C4-2B (cell line): ENCODE data around the gene APRT.

Source experiments
- H3K27ac ChIP-seq: fragments of 450-650 bp; 2 replicates; pipeline ENCODE4 v1.5.1; 2017
- CTCF ChIP-seq: fragments of 450-650 bp; conservative IDR thresholded peaks from 2 replicates; pipeline ENCODE4 v1.5.1; 2017; ENCODE audit warnings: mild to moderate bottlenecking
- ZFX ChIP-seq: fragments of 450-650 bp; IDR thresholded peaks from 2 replicates; pipeline ENCODE4 v1.6.1; 2017

APRT gene

DNA sequence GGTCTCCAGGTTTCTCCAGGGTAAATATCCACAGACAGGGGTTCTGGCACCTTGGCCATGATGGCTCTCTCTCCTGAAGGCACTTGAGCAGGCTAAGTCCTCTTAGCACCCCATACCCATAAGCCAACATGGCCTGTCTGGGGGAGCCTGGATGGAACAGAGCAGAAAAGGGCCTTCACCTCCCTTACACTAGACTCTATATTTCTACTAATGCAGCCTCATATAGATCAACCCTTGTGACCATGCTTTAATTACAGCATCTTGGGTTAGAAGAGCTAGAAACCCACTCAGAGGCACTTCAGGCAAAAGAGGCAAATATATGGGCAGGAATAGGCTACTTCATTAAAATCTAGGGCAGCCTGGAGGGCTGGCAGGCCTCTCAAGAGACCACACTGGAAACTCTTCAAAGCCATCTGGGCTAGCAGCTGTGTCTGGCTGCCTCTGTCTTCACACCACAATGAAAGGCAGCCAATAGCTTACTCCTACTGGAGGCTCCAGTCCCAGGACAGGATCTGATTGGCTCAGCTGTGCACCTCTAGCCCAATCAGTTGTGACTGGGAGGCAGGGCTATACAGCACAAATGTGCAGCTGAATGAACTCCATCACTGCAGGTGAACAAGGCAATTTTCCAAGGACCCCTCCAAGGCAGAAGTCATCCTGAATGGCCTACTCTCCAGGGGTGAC lies 12.8 kb downstream of the APRT start:
- H3K27ac ChIP-seq, result no peak overlapping the region
- no peak for TF ChIP-seq CTCF
- no peak for TF ChIP-seq ZFX

DNA sequence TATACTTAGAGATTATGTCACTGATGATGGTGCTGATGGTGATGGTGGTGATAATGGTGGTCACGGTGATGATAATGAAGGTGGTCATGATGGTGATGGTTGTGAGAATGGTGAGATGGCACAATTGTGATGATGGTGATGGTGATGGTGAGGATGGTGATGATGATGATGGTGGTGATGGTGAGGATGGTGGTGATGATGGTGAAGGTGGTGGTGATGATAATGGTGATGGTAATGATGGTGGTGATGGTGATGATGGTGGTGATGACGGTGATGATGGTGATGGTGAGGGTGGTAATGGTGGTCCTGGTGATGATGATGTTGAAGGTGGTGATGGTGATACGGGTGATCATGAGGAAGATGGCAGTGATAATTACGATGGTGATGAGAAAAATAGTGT lies 13.7 kb downstream of the APRT start:
- TF ChIP-seq ZFX (no peak), CTCF (no peak)

DNA sequence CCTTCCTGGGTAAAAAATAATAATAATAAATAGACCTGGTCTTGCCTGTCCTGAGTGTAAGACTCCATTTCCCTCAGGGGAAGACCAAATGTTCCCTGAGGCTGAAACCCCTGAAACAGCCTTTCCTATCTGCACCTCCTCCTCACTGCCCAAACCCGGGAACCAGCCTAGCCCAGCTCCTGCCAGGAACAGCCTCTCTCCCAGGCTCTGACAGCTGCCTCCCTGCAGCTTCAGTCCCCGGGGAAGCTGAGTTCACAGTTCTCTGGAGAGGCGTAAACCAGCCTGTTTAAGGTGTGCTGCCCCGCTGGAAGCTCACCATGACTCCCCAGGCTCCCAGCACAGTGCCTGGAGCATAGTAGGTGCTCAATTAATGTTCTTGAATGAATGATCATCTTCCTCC lies 15.4 kb downstream of the APRT start:
- TF ChIP-seq CTCF, result no peak
- TF ChIP-seq ZFX, result no peak
- H3K27ac ChIP-seq, result no peak overlapping the region

More for the DNA sequence above, 13.7 kb downstream of the APRT start:
- H3K27ac ChIP-seq, result no peak overlapping the region

DNA sequence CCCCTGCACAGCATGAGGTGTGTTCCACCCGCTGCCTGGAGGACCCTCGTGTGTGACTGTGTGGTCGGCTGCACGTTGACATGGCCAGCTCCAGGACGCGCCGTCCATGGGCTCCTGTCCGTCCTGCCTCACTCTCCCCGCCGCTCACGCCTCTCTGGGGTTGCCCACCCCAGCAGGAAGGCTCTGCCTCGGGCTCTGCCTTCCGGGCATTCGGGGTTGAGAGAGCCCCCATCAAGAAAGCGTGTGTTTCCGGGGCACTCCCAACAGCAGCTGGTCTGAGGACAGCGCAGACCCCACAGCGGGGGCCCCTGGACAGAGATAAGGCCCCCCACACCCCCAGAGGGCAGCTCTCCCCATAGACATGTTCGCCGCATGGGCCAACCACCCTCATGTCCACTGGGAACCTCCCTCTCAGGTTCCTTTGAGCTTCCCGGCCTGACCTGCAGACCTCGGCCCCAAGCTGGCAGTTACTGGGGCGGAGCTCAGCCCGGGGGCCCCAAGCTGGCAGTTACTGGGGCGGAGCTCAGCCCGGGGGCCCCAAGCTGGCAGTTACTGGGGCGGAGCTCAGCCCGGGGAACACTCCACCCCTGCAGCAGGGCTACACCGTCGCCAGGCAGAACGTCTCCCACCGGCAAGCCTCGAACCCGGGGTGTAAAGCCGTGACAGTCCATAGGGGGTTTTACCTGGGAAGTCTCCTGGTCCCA lies 18.3 kb downstream of the APRT start:
- H3K27ac ChIP-seq, result no peak overlapping the region

GRCh38 chr16:88792668-88793250 lies 19.0 kb downstream of the APRT start:
- H3K27ac ChIP-seq, result no peak overlapping the region
- TF ChIP-seq ZFX (no peak), CTCF (no peak)

More for the DNA sequence above, 18.3 kb downstream of the APRT start:
- TF ChIP-seq CTCF, result no peak
- TF ChIP-seq ZFX, result no peak

GRCh38 chr16:88792078-88792550 lies 19.6 kb downstream of the APRT start:
- H3K27ac ChIP-seq, result no peak overlapping the region

More at GRCh38 chr16:88792078-88792550, 19.6 kb downstream of the APRT start:
- TF ChIP-seq CTCF, result no peak
- TF ChIP-seq ZFX, result no peak
